Measurements from ENCODE around the gene PRSS27.

- TF ChIP-seq, protein P1, sequence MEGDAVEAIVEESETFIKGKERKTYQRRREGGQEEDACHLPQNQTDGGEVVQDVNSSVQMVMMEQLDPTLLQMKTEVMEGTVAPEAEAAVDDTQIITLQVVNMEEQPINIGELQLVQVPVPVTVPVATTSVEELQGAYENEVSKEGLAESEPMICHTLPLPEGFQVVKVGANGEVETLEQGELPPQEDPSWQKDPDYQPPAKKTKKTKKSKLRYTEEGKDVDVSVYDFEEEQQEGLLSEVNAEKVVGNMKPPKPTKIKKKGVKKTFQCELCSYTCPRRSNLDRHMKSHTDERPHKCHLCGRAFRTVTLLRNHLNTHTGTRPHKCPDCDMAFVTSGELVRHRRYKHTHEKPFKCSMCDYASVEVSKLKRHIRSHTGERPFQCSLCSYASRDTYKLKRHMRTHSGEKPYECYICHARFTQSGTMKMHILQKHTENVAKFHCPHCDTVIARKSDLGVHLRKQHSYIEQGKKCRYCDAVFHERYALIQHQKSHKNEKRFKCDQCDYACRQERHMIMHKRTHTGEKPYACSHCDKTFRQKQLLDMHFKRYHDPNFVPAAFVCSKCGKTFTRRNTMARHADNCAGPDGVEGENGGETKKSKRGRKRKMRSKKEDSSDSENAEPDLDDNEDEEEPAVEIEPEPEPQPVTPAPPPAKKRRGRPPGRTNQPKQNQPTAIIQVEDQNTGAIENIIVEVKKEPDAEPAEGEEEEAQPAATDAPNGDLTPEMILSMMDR (conservative IDR thresholded peaks at IDR 0.05), result no peak
- TF ChIP-seq EZH2 (IDR thresholded peaks at IDR 0.05; ENCODE audit: low read depth), result no peak
These were observed 24.7 kb upstream of the PRSS27 start for GRCh38 chr16:2744711-2745110.

All from PC-9 (cell line).